HG02571 (cell line): ENCODE data around the gene MEIS1.

Experiments used
- ATAC-seq: cut with Tn5 transposase; IDR thresholded peaks from one replicate; pipeline ENCODE4 v1.9.1; 2021; ENCODE audit warnings: mild to moderate bottlenecking, moderate library complexity; ENCODE audit not compliant: unreplicated experiment

The MEIS1 gene

GRCh38 chr2:66431274-66431642 is 3.7 kb upstream of the MEIS1 start:
- no peak for ATAC-seq

- ATAC-seq, result no peak
These were observed 2.9 kb upstream of the MEIS1 start for GRCh38 chr2:66431846-66432587.

- ATAC-seq, result no peak
These were observed 1.9 kb upstream of the MEIS1 start for GRCh38 chr2:66432801-66433694.

GRCh38 chr2:66433695-66433944 is 1.3 kb upstream of the MEIS1 start:
- no peak for ATAC-seq

GRCh38 chr2:66433945-66434678 is 813 bp upstream of the MEIS1 start:
- ATAC-seq, result no peak

- no peak for ATAC-seq
These were observed 587 bp downstream of the MEIS1 start for GRCh38 chr2:66435549-66435875.

GRCh38 chr2:66435963-66436362 is 1.0 kb downstream of the MEIS1 start:
- ATAC-seq, result no peak

- ATAC-seq, result no peak
These were observed 1.7 kb downstream of the MEIS1 start for GRCh38 chr2:66436581-66437001.

- ATAC-seq, result no peak
These were observed 2.3 kb downstream of the MEIS1 start for GRCh38 chr2:66437109-66437690.

- no peak for ATAC-seq
These were observed 3.0 kb downstream of the MEIS1 start for GRCh38 chr2:66437691-66438497.

GRCh38 chr2:66438498-66438833 is 3.5 kb downstream of the MEIS1 start:
- ATAC-seq, result no peak

- ATAC-seq, result no peak
These were observed 4.2 kb downstream of the MEIS1 start for GRCh38 chr2:66438891-66439811.

- ATAC-seq, result no peak
These were observed 5.1 kb downstream of the MEIS1 start for GRCh38 chr2:66439812-66440542.

- no peak for ATAC-seq
These were observed 6.0 kb downstream of the MEIS1 start for GRCh38 chr2:66440708-66441497.

GRCh38 chr2:66441581-66442320 is 6.8 kb downstream of the MEIS1 start:
- no peak for ATAC-seq

GRCh38 chr2:66442516-66443185 is 7.7 kb downstream of the MEIS1 start:
- no peak for ATAC-seq
